A673 (cell line): ENCODE data around the gene MS4A4E. TPM values are rescaled to one million over a fixed set of nuclear protein-coding genes. Genes with fewer than 3 reads are reported as not detected.
"Not testable (repeated sequence)": the region's sequence is repeated elsewhere in the genome, so short reads cannot be mapped to it uniquely, and the experiment has no call there.

Experiments
- BruUV-seq: library from RNA; stranded (reverse); fragments of 400-500 nt; replicated peaks from 2 replicates; lab custom pipeline; 2021; lab: Mats Ljungman, UMichigan
- CTCF ChIA-PET: fragments of 300-600 bp; sonication (Branson Sonifier 250); formaldehyde crosslinking; loops from one replicate; lab custom pipeline; 2022; ENCODE audit warnings: antibody characterized with exemption; lab: Charles Lee
- POLR2A ChIA-PET: fragments of 300-600 bp; sonication (Branson Sonifier 250); formaldehyde crosslinking; loops from one replicate; lab custom pipeline; 2022; ENCODE audit warnings: antibody characterized with exemption; ENCODE audit not compliant: low non-redundant PET; lab: Charles Lee
- DNase-seq: peaks from one replicate; pipeline ENCODE4 v3.0.0-alpha.2; 2015; ENCODE audit warnings: low spot score
- H3K27ac ChIP-seq: fragments of 200-600 bp; sonication (generic); 2 replicates; pipeline ENCODE4 v1.5.1; 2016; ENCODE audit warnings: mixed run types, low read depth, mild to moderate bottlenecking, mixed read lengths, antibody characterized with exemption, low read length; ENCODE audit not compliant: poor library complexity, severe bottlenecking
- H3K27me3 ChIP-seq: fragments of 200-600 bp; sonication (generic); replicated peaks from 2 replicates; pipeline ENCODE4 v1.6.1; 2017; ENCODE audit warnings: mixed run types, low read depth, mild to moderate bottlenecking, mixed read lengths, antibody characterized with exemption, low read length; ENCODE audit not compliant: insufficient read depth, poor library complexity
- H3K36me3 ChIP-seq: fragments of 200-600 bp; sonication (generic); 2 replicates; pipeline ENCODE4 v1.6.1; 2016; ENCODE audit warnings: mixed run types, mild to moderate bottlenecking, mixed read lengths, antibody characterized with exemption, low read length; ENCODE audit not compliant: insufficient read depth, poor library complexity, severe bottlenecking
- H3K4me1 ChIP-seq: fragments of 200-600 bp; sonication (generic); 2 replicates; pipeline ENCODE4 v1.6.1; 2017; ENCODE audit warnings: mixed run types, mild to moderate bottlenecking, mixed read lengths, antibody characterized with exemption, low read length; ENCODE audit not compliant: insufficient read depth, poor library complexity, severe bottlenecking
- H3K4me3 ChIP-seq: fragments of 200-600 bp; sonication (generic); 2 replicates; pipeline ENCODE4 v1.5.1; 2016; ENCODE audit warnings: low read depth, mixed run types, mild to moderate bottlenecking, mixed read lengths, low read length; ENCODE audit not compliant: poor library complexity, severe bottlenecking
- H3K9me3 ChIP-seq: fragments of 200-600 bp; sonication (generic); 2 replicates; pipeline ENCODE4 v1.6.1; 2016; ENCODE audit warnings: mixed run types, low read depth, mild to moderate bottlenecking, mixed read lengths, antibody characterized with exemption, low read length; ENCODE audit not compliant: poor library complexity, severe bottlenecking
- EZH2 ChIP-seq: fragments of 200-600 bp; sonication (generic); IDR thresholded peaks from 2 replicates; pipeline ENCODE4 v1.6.1; 2017; ENCODE audit warnings: borderline replicate concordance, low read depth, mild to moderate bottlenecking, mixed read lengths, antibody characterized with exemption, low read length; ENCODE audit not compliant: poor library complexity, severe bottlenecking
- intact Hi-C: fragments of 100-400 bp; cut with micrococcal nuclease; formaldehyde crosslinking; loops from one replicate; pipeline ENCODE4 v1.10.0; 2022; ENCODE audit not compliant: unreplicated experiment
- total RNA-seq: library from RNA; stranded (reverse); gene quantifications from 2 replicates; pipeline ENCODE4 v1.2.3, GENCODE V29; 2021
- TF ChIP-seq, protein P1 (sequence below): fragments of 300-800, 200-600 bp; sonication (generic); conservative IDR thresholded peaks from 2 replicates; pipeline ENCODE4 v1.5.1; 2017; ENCODE audit warnings: low read depth, mild to moderate bottlenecking, antibody characterized with exemption, low read length, moderate library complexity, mixed read lengths

The MS4A4E gene
- total RNA-seq, 1 experiment from 2014 or later: not detected

DNA sequence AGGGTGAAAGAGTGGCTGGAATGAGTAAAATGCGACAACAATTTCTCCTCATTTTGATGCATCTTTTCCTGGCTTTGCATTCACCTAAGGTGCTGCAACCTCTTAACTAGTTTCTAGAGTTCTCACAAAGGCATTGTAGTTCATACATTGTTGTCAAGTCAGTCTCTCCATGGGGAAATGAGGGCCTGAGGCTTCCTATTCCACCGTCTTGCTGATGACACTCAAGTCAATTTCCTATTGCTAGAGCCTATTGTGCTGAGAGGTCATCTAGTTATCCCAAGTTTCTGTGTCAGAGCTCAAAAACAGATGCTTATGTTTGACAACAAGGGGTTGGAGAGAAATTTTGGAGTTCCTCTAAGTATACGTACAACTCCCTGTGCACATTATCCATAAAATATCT lies 48.4 kb downstream of the MS4A4E start:
- no peaks in the 10 kb centered on the region for H3K27me3 ChIP-seq
- no peaks in the 10 kb centered on the region for H3K9me3 ChIP-seq
- H3K36me3 ChIP-seq: no peaks in the 10 kb centered on the region
- ChIA-PET POLR2A (no interaction called here), CTCF (no interaction called here)
- intact Hi-C loops: loop anchor here (5.0 kb wide), 1 partner anchor 372 kb away; no protein-coding TSS in a partner anchor
- H3K27ac ChIP-seq: no peak overlapping the region
- no peaks in the 10 kb centered on the region for H3K4me1 ChIP-seq
- no peak for DNase-seq
- no peak overlapping the region for H3K4me3 ChIP-seq
- BruUV-seq: no TSS peak
- TF ChIP-seq EZH2: no peak
- TF ChIP-seq, protein P1, sequence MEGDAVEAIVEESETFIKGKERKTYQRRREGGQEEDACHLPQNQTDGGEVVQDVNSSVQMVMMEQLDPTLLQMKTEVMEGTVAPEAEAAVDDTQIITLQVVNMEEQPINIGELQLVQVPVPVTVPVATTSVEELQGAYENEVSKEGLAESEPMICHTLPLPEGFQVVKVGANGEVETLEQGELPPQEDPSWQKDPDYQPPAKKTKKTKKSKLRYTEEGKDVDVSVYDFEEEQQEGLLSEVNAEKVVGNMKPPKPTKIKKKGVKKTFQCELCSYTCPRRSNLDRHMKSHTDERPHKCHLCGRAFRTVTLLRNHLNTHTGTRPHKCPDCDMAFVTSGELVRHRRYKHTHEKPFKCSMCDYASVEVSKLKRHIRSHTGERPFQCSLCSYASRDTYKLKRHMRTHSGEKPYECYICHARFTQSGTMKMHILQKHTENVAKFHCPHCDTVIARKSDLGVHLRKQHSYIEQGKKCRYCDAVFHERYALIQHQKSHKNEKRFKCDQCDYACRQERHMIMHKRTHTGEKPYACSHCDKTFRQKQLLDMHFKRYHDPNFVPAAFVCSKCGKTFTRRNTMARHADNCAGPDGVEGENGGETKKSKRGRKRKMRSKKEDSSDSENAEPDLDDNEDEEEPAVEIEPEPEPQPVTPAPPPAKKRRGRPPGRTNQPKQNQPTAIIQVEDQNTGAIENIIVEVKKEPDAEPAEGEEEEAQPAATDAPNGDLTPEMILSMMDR: no peak

DNA sequence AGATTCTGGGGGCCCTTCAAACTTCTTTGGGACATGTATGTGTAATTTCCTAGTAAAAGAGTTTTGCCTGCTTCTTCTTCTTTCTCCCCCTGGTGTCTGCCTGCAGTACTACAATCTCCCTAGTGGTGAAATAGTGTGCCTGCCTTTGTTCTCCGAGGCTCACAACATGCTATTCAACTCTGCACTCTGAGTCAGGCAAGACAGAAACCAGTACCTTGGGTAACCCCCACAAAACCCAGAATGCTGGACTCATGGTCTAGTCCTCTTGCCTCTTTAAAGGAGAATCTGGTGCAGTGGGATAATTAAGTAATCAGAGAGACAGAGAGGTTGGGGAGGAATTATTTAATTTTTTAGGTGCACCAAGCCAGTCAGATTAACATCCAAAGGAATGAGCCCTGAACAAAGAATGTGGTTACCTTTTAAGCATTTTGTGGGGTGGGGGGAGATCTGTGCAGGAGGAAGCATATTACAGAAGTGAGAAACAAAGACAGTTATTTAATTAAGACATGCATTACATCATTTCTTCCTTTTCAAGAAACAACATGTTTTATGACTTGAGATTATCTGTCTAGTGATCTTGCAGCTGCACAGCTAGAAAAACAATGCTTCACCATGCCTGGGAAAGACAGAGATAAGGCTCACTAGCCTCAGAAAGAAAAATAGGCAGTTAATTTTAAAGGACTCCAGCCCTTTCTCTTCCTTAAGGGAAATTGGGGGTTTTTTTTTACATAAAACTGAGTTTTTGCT lies 49.1 kb downstream of the MS4A4E start:
- no TSS peak for BruUV-seq
- CTCF ChIA-PET: no interaction called here
- H3K4me3 ChIP-seq: no peak overlapping the region

DNA sequence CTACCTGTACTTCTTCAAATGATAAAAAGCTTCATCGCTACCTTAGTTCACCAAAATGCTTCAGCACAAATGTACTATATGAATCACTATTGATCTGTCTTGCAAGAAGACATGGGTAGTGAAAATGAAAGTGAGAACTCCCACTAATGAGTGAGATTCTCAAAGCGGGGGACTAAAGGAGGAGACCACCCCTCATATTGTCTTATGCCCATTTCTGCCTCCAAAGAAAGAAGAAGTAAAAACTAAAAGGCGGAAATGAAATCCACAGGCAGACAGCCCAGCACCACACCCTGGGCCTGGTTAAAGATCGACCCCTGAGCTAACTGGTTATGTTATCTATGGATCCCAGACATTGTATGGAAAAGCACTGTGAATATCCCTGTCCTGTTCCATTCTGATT lies 50.4 kb downstream of the MS4A4E start:
- not testable (repeated sequence) for BruUV-seq
- intact Hi-C loops: loop anchor here (5.0 kb wide), 1 partner anchor 370 kb away; no protein-coding TSS in a partner anchor

More for the DNA sequence above, 49.1 kb downstream of the MS4A4E start:
- H3K36me3 ChIP-seq: no peaks in the 10 kb centered on the region
- TF ChIP-seq, protein P1: peak; percentile 92
- TF ChIP-seq EZH2: no peak
- no peak overlapping the region for H3K27ac ChIP-seq
- peak; percentile 79 for DNase-seq
- no peaks in the 10 kb centered on the region for H3K27me3 ChIP-seq
- no peaks in the 10 kb centered on the region for H3K9me3 ChIP-seq
- POLR2A ChIA-PET: no interaction called here
- no peaks in the 10 kb centered on the region for H3K4me1 ChIP-seq
- intact Hi-C loops: loop anchor here (5.0 kb wide), 1 partner anchor 372 kb away; no protein-coding TSS in a partner anchor

DNA sequence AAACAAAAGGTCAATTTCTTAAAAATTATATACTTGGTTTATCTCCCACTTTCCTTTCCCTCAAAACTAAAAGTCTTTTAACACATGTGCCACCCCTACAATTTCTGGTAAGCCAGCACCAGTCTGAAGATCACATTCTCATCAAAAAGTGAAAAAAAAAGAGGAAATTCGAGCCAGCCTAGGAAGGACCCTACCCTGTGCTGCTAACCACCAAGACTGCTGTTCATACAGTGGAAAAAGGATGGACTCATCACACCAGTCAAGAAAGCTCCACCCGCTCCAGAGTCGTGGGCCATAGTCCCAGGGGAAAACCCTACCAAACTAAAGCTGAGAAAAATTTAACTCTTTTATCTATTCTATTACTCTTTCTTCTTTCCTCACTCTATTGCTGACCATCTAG lies 54.5 kb downstream of the MS4A4E start:
- POLR2A ChIA-PET, intact Hi-C loops, H3K36me3 ChIP-seq, H3K9me3 ChIP-seq, CTCF ChIA-PET, H3K4me1 ChIP-seq, BruUV-seq, H3K27ac ChIP-seq, DNase-seq, H3K4me3 ChIP-seq: not testable (repeated sequence)
- H3K27me3 ChIP-seq: peaks cover 20% of the 10 kb centered on the region

More for the DNA sequence above, 50.4 kb downstream of the MS4A4E start:
- H3K4me3 ChIP-seq, H3K4me1 ChIP-seq, DNase-seq, H3K27me3 ChIP-seq, H3K36me3 ChIP-seq, POLR2A ChIA-PET, H3K27ac ChIP-seq, CTCF ChIA-PET, H3K9me3 ChIP-seq: not testable (repeated sequence)

DNA sequence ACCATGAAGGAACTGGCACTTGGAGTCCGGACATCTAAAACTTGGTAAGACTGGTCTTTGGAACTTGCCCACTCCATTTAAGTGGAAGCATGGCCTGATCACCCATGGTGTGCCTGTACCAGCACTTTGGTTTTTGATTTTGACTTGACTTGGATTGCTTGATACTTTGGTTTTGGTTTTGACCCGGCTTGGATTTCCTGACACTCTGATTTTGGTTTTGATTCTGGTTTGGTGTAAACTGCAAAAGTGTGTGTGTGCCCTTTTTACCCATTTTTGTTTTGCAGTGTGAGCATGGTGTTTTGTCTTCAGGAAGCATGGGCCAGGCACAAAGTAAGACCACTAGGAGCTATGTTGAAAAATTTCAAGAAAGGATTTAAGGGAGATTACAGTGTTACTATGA lies 56.8 kb downstream of the MS4A4E start:
- BruUV-seq, H3K4me3 ChIP-seq: not testable (repeated sequence)

DNA sequence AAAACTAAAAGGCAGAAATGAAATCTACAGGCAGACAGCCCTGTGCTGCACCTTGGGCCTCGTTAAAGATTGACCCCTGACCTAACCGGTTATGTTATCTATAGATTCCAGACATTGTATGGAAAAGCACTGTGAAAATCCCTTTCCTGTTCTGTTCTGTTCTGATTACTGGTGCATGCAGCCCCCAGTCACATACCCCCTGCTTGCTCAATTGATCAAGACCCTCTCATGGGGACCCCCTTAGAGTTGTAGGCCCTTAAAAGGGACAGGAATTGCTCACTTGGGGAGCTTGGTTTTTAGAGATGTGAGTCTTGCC lies 57.5 kb downstream of the MS4A4E start:
- DNase-seq, H3K9me3 ChIP-seq, H3K36me3 ChIP-seq, POLR2A ChIA-PET, H3K4me1 ChIP-seq, intact Hi-C loops, CTCF ChIA-PET, H3K4me3 ChIP-seq, H3K27ac ChIP-seq, BruUV-seq: not testable (repeated sequence)
- peaks cover 46% of the 10 kb centered on the region for H3K27me3 ChIP-seq

More for the DNA sequence above, 56.8 kb downstream of the MS4A4E start:
- intact Hi-C loops, H3K4me1 ChIP-seq, H3K9me3 ChIP-seq, CTCF ChIA-PET, DNase-seq, H3K27ac ChIP-seq, H3K36me3 ChIP-seq, POLR2A ChIA-PET: not testable (repeated sequence)
- H3K27me3 ChIP-seq: peaks cover 41% of the 10 kb centered on the region
